Measurements from ENCODE around the gene SRCIN1.
A peak's percentile ranks its signal among the peaks of the same experiment; 100 is the strongest.

SRCIN1 gene

GRCh38 chr17:38561416-38562214 is 44.1 kb downstream of the SRCIN1 start:
- no peak for DNase-seq (ENCODE audit: low spot score)

GRCh38 chr17:38560503-38561318 is 45.0 kb downstream of the SRCIN1 start:
- no peak for DNase-seq (ENCODE audit: low spot score)

- no peak for DNase-seq (ENCODE audit: low spot score)
Observed at GRCh38 chr17:38559880-38560230, 45.9 kb downstream of the SRCIN1 start.

- peak; percentile 92 for DNase-seq (ENCODE audit: low spot score)
Observed at GRCh38 chr17:38559051-38559879, 46.5 kb downstream of the SRCIN1 start.

- DNase-seq (ENCODE audit: low spot score) = no peak
Observed at GRCh38 chr17:38558728-38559050, 47.1 kb downstream of the SRCIN1 start.

GRCh38 chr17:38557836-38558727 is 47.7 kb downstream of the SRCIN1 start:
- peak; percentile 92 for DNase-seq (ENCODE audit: low spot score)

GRCh38 chr17:38557396-38557795 is 48.4 kb downstream of the SRCIN1 start:
- DNase-seq (ENCODE audit: low spot score) = no peak

- no peak for DNase-seq (ENCODE audit: low spot score)
Observed at GRCh38 chr17:38556239-38556638, 49.5 kb downstream of the SRCIN1 start.

- peak; percentile 94 for DNase-seq (ENCODE audit: low spot score)
Observed at GRCh38 chr17:38554430-38555350, 51.1 kb downstream of the SRCIN1 start.

- no peak for DNase-seq (ENCODE audit: low spot score)
Observed at GRCh38 chr17:38552343-38552742, 53.4 kb downstream of the SRCIN1 start.

GRCh38 chr17:38551121-38551520 is 54.6 kb downstream of the SRCIN1 start:
- DNase-seq (ENCODE audit: low spot score) = no peak

- no peak for DNase-seq (ENCODE audit: low spot score)
Observed at GRCh38 chr17:38550661-38551060, 55.1 kb downstream of the SRCIN1 start.

- DNase-seq (ENCODE audit: low spot score) = no peak
Observed at GRCh38 chr17:38549285-38549684, 56.5 kb downstream of the SRCIN1 start.

GRCh38 chr17:38547444-38547843 is 58.3 kb downstream of the SRCIN1 start:
- DNase-seq (ENCODE audit: low spot score) = no peak

- DNase-seq (ENCODE audit: low spot score) = no peak
Observed at GRCh38 chr17:38546396-38546795, 59.4 kb downstream of the SRCIN1 start.

- no peak for DNase-seq (ENCODE audit: low spot score)
Observed at GRCh38 chr17:38545531-38546225, 60.1 kb downstream of the SRCIN1 start.

GRCh38 chr17:38544839-38545209 is 60.9 kb downstream of the SRCIN1 start:
- DNase-seq (ENCODE audit: low spot score) = peak; percentile 65

- no peak for DNase-seq (ENCODE audit: low spot score)
Observed at GRCh38 chr17:38544175-38544838, 61.4 kb downstream of the SRCIN1 start.

All from cerebellar cortex (tissue), 1 donor.